AG08396 (cell line): ENCODE data around the gene MS4A6E.

Source experiments
- DNase-seq: peaks from one replicate; pipeline ENCODE4 v3.0.0; 2012; ENCODE audit warnings: low spot score, mixed read lengths

The MS4A6E gene

DNA sequence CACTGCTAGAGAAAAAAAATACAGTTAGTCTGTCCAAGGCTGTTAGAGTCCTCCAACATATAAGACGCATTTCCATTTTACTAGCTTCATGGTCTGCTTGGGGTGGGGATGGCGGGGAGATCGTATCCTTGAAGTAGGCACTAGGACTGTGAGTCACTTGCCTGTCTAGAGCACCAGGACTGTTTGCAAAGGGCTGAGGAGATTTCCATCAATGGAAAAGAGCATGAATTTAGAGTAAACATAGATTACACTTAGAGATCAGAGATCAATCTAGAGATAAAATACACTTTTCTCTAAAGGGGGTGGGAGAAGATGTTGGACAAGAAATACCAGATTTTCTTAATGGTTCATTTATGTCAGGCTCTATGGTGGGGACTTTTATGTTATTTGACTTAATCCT is 49.5 kb downstream of the MS4A6E start:
- no peak for DNase-seq

DNA sequence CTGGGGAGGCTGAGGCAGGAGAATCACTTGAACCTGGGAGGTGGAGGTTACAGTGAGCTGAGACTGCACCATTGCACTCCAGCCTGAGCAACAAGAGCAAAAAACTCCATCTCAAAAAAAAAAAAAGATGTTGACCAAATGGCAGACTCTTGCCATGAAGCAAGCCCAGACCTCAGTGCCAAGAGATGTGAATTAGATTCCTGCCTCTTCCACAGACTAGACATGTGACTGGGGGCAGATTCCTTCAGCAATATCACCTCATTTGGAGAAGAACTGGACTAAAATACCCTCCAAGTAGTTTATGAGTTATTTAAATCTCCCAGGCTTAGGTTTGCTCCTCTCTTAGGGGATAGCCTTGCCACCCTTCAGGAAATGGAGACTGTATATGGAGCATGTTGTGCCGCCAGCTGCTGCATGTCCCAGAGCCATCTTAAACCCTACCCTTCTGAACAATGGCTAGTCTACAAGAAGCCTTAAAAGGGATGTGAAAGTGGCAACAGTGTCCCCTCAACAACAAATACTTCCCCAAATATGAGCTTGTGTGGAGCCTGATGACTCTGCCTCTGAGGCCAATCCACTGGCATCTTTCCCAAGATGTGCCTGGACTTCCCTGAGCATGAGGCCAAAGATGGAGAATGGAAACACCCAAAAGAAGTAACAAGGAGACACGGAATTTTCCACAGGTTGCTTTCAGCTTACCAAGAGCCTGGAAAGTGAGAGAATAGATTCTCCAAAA is 50.5 kb downstream of the MS4A6E start:
- no peak for DNase-seq

DNA sequence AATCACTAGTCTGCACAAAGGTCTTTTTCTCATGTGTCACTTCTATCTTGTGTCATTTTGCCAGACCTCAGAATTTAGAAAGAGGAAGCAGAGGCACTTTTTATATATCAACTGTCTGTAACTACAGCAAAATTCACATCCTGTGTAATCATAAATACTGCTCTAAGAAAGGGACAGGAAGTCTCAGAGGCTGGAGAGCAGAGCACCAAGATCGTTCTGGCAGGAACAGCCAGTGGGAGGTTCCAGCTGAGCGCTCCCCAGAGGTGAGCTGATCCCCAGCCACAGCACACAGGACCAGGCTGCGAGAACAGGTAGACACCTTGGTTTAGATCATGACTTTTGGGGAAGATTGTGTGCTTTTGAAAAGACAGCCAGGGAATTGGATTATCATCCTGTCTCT is 51.3 kb downstream of the MS4A6E start, which contains the start of gene MS4A7:
Gene MS4A7, plus strand, starts transcription at position 179 of the 400 bp plus-strand sequence. CDS start 4,610 bp downstream, outside the sequence.
- no peak for DNase-seq

DNA sequence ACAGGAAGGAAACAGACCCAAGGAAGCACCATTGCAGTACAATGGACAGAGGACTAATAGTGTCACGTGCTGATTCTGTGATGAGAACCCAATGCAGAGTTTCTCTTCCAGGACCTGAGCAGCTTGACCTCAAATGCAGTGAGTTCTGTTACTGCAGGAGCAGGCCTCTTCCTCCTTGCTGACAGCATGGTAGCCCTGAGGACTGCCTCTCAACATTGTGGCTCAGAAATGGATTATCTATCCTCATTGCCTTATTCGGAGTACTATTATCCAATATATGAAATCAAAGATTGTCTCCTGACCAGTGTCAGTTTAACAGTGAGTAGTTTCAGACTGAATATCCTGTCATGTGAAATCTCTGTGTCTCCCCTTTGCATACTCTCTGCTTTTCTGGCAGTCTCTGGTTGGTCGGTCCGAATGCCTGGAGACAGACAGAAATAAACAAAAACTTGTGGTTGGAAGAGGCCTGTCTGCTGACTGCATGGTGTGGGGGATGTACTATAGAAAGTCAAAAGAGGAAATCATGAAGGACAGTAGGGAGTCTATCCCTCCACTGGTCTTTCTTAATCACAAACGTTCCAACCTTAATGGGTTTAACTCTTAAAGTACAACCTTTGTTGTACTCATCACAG is 62.3 kb downstream of the MS4A6E start:
- no peak for DNase-seq

DNA sequence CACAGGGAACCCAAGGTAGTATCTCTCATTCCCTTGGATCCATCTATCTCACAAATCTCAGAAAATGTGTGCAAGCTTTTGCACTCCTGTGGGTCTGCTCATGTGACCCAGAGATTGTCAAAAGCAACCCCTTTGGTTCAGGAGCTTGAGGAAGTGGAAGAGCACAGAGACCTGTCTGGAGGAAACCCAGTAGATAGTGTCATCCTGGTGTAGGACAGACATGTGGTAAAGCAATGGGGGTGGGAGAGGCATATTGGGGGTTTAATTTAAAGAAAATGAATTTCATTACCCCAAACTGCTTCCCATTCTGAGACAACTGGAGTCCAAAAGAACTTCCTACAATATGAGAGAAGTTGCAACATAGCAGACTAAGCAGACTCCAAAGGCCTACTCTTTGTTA is 63.4 kb downstream of the MS4A6E start:
- no peak for DNase-seq
